B cell (primary cell): ENCODE data around the gene STAB1. TPM values are rescaled to one million over a fixed set of nuclear protein-coding genes. Genes with fewer than 3 reads are reported as not detected.
A peak's percentile ranks its signal among the peaks of the same experiment; 100 is the strongest.

Experiments used
- ATAC-seq: fragments of 200-7000 bp; cut with Tn5 transposase; one replicate; pipeline ENCODE4 v1.10.0; 2021; ENCODE audit warnings: low read depth, mild to moderate bottlenecking, moderate number of reproducible peaks, moderate library complexity
- CTCF ChIA-PET: fragments of 350-600 bp; sonication (Branson Sonifier 250); formaldehyde crosslinking; loops from one replicate; lab custom pipeline; 2021; ENCODE audit warnings: antibody characterized with exemption, inconsistent platforms; lab: Charles Lee
- POLR2A ChIA-PET: fragments of 350-600 bp; sonication (Branson Sonifier 250); formaldehyde crosslinking; loops from one replicate; lab custom pipeline; 2021; ENCODE audit warnings: antibody characterized with exemption; lab: Charles Lee
- DNase-seq: peaks from one replicate; pipeline ENCODE4 v3.0.0; 2013
- H2AFZ ChIP-seq: 2 replicates; pipeline ENCODE4 v1.6.1; 2012; ENCODE audit warnings: mild to moderate bottlenecking, low read depth, low read length; ENCODE audit not compliant: insufficient read depth, poor library complexity, severe bottlenecking
- H3K27ac ChIP-seq, 2 donors: 1 replicate in 1 of 2; 2 replicates in 1 of 2; pipeline ENCODE4 v1.5.1; 2012 to 2013; ENCODE audit warnings: low read length in 2 of 2, mild to moderate bottlenecking in 2 of 2, moderate library complexity in 1 of 2
- H3K27me3 ChIP-seq, 4 experiments: fragments of 200-600 bp in 1 of 4; sonication (generic) in 1 of 4; replicated peaks in 1 of 4; 1 replicate in 2 of 4; 2 replicates in 2 of 4; pipeline versions ENCODE4 v1.6.1 to v1.7.0; 2013 to 2016; ENCODE audit warnings: low read length in 3 of 4, mild to moderate bottlenecking in 2 of 4, mixed read lengths in 1 of 4, moderate library complexity in 1 of 4; ENCODE audit not compliant: insufficient read depth in 4 of 4, control insufficient read depth in 3 of 4; ENCODE audit errors: control extremely low read depth in 1 of 4
- H3K36me3 ChIP-seq, 2 experiments: replicated peaks in 1 of 2; 1 replicate in 1 of 2; 2 replicates in 1 of 2; pipeline versions ENCODE4 v1.6.1 to v1.7.1; 2013; ENCODE audit warnings: low read length in 1 of 2; ENCODE audit not compliant: insufficient read depth in 2 of 2, control insufficient read depth in 1 of 2; ENCODE audit errors: control extremely low read depth in 1 of 2, extremely low read depth in 1 of 2
- H3K4me1 ChIP-seq, 2 donors: fragments of 200-600 bp in 1 of 2; sonication (generic) in 1 of 2; 1 replicate in 1 of 2; 2 replicates in 1 of 2; pipeline versions ENCODE4 v1.5.1 to v1.6.1; 2013 to 2017; ENCODE audit warnings: low read length in 2 of 2; ENCODE audit not compliant: control insufficient read depth in 2 of 2, insufficient read depth in 2 of 2
- H3K4me2 ChIP-seq: replicated peaks from 2 replicates; pipeline ENCODE3; 2012; ENCODE audit warnings: mild to moderate bottlenecking, low read depth, low read length; ENCODE audit not compliant: poor library complexity, severe bottlenecking
- H3K4me3 ChIP-seq, 5 experiments: fragments of 200-600 bp in 1 of 5; sonication (generic) in 1 of 5; 1 replicate in 3 of 5; 2 replicates in 2 of 5; pipeline versions ENCODE4 v1.5.1 to v1.7.0; 2011 to 2016; ENCODE audit warnings: low read length in 4 of 5, mild to moderate bottlenecking in 4 of 5, low read depth in 2 of 5, control low read depth in 1 of 5, moderate library complexity in 1 of 5; ENCODE audit not compliant: insufficient read depth in 1 of 5; ENCODE audit errors: control extremely low read depth in 1 of 5, extremely low read depth in 1 of 5
- H3K79me2 ChIP-seq: fragments of 200-600 bp; sonication (generic); one replicate; pipeline ENCODE4 v1.6.0; 2016; ENCODE audit warnings: low read length; ENCODE audit not compliant: control insufficient read depth, insufficient read depth
- H3K9ac ChIP-seq: fragments of 200-600 bp; sonication (generic); 2 replicates; pipeline ENCODE4 v1.6.1; 2017; ENCODE audit warnings: mild to moderate bottlenecking, low read length, moderate library complexity
- H3K9me3 ChIP-seq, 3 donors: one replicate each; pipeline versions ENCODE4 v1.6.1 to v1.7.1; 2013; ENCODE audit warnings: low read length in 2 of 3; ENCODE audit not compliant: control insufficient read depth in 2 of 3, insufficient read depth in 1 of 3; ENCODE audit errors: control extremely low read depth in 1 of 3
- H4K20me1 ChIP-seq: 2 replicates; pipeline ENCODE4 v1.6.0; 2012; ENCODE audit warnings: mild to moderate bottlenecking, low read length; ENCODE audit not compliant: insufficient read depth, control insufficient read depth, poor library complexity, severe bottlenecking
- H3K27ac Mint-ChIP-seq: one replicate; pipeline ENCODE4 v1.8.0; 2021; ENCODE audit warnings: mixed read lengths
- H3K27me3 Mint-ChIP-seq: one replicate; pipeline ENCODE4 v1.8.0; 2021; ENCODE audit warnings: mixed read lengths
- H3K4me1 Mint-ChIP-seq: one replicate; pipeline ENCODE4 v1.8.0; 2021; ENCODE audit warnings: mixed read lengths
- H3K4me3 Mint-ChIP-seq: one replicate; pipeline ENCODE4 v1.8.0; 2021; ENCODE audit warnings: mixed read lengths
- H3K9me3 Mint-ChIP-seq: one replicate; pipeline ENCODE4 v1.8.0; 2022; ENCODE audit warnings: mixed read lengths; ENCODE audit not compliant: insufficient read depth
- EZH2 ChIP-seq: IDR thresholded peaks from 2 replicates; pipeline ENCODE4 v1.6.1; 2012; ENCODE audit warnings: borderline replicate concordance, low read depth, mild to moderate bottlenecking, moderate library complexity, low read length; ENCODE audit not compliant: insufficient read depth, poor library complexity, severe bottlenecking
- WGBS: methylation state at CpG from one replicate; pipeline ENCODE4 v1.1.5; 2013; ENCODE audit warnings: missing lambda C conversion rate; ENCODE audit not compliant: insufficient coverage; 5-methylcytosine and 5-hydroxymethylcytosine counted together
- intact Hi-C: fragments of 100-400 bp; cut with micrococcal nuclease; formaldehyde crosslinking; loops from one replicate; pipeline ENCODE4 v1.10.0; 2022
- polyA plus RNA-seq: library from polyadenylated mRNA; depleted of rRNA; stranded (reverse); fragments of >200 nt; gene quantifications from 2 replicates; pipeline ENCODE4 v1.2.3, GENCODE V29; 2012
- total RNA-seq, 2 donors: library from RNA; stranded (reverse); fragments of 120-200 nt in 1 of 2; gene quantifications; 1 replicate in 1 of 2; 2 replicates in 1 of 2; pipeline versions ENCODE4 v1.2.3 to v1.2.4, GENCODE V29; 2013 to 2022
- TF ChIP-seq, protein P1 (sequence below): fragments of 200-600 bp; IDR thresholded peaks from one replicate; pipeline ENCODE4 v1.8.0; 2022; ENCODE audit warnings: antibody characterized with exemption, mild to moderate bottlenecking

Gene STAB1
- total and polyA plus RNA-seq, 2 donors (not counting 1 experiment from before 2014, with no cell fraction given): 3.8 to 4.5 TPM

DNA sequence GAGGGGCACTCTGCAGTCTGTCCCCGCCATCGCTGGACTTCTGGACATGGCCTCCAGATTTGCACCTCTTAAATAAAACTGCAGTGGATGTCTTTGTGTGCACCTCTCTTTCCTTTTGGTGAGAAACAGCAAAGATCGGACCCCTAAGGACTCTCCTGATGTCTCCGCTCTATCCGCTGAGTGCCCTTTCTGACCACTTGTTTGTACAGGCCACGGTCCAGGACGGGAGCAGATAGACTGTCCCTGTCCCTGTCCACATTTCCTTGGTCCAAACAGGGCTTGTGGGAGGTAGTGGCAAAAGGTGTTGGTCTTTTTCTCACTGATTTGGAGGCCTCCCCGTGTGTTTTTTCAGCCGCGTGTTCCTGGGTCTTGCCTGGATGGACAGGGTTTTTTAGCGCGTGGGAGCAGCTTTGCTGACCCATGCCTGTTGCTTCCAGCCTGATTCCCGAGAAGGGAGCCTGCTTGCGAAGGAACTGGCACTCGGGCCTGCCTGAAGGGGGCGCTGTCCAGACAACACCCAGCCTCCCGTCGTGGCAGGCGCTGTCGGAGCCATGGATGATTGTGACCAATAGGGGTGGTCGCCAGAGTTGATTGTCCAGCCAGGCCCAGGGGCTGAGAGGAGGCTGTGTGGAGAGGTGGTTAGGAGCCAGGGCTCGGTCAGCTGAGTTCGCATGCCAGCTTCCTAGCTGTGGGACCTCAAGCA, 13.2 kb upstream of the STAB1 start:
- H3K4me3 Mint-ChIP-seq: no peak overlapping the region
- ATAC-seq (no peak), DNase-seq (no peak)
- intact Hi-C loops: no loop called here
- TF ChIP-seq EZH2: no peak
- TF ChIP-seq, protein P1, sequence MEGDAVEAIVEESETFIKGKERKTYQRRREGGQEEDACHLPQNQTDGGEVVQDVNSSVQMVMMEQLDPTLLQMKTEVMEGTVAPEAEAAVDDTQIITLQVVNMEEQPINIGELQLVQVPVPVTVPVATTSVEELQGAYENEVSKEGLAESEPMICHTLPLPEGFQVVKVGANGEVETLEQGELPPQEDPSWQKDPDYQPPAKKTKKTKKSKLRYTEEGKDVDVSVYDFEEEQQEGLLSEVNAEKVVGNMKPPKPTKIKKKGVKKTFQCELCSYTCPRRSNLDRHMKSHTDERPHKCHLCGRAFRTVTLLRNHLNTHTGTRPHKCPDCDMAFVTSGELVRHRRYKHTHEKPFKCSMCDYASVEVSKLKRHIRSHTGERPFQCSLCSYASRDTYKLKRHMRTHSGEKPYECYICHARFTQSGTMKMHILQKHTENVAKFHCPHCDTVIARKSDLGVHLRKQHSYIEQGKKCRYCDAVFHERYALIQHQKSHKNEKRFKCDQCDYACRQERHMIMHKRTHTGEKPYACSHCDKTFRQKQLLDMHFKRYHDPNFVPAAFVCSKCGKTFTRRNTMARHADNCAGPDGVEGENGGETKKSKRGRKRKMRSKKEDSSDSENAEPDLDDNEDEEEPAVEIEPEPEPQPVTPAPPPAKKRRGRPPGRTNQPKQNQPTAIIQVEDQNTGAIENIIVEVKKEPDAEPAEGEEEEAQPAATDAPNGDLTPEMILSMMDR: peak; percentile 37
- Histone ChIP-seq H3K9me3 (no peaks in the 10 kb centered on the region), H3K27ac (no peak overlapping the region), H2AFZ (no peak overlapping the region), H4K20me1 (no peaks in the 10 kb centered on the region), H3K27me3 (no peaks in the 10 kb centered on the region), H3K4me1 (no peaks in the 10 kb centered on the region), H3K9ac (no peak overlapping the region), H3K4me2 (no peak overlapping the region), H3K4me3 (no peak overlapping the region), H3K36me3 (peaks cover 2 to 71% of the 10 kb centered on the region in 2 experiments), H3K79me2 (no peaks in the 10 kb centered on the region)
- no peaks in the 10 kb centered on the region for H3K9me3 Mint-ChIP-seq
- no peaks in the 10 kb centered on the region for H3K27me3 Mint-ChIP-seq
- H3K4me1 Mint-ChIP-seq: no peaks in the 10 kb centered on the region
- ChIA-PET POLR2A (no interaction called here), CTCF (interaction anchor here (0.6 kb wide), 1 partner anchor 195 kb away, joined by 3 read pairs; no protein-coding TSS in a partner anchor)
- 95% methylated on average over 20 of the region's 23 CpGs for WGBS
- no peak overlapping the region for H3K27ac Mint-ChIP-seq

DNA sequence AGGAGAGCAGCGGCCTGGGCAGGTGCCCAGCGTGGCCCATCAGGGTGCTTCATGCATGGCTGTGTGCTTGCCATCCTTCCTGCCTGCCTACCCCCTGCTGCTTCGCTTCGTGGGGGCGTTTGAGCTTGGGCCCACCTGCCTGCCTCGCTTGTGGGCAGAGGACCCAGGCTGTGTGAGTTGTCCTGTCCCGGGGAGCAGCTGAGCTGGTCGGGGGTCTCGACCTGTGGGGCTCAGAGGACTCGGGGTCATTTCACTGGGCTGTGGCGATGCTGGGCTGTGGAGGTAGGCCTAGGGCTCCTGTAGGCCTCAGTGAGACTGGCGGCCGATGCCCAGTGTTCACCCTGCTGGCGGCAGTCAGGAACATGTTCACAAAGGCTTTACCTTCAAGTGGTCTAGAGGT, 12.1 kb upstream of the STAB1 start:
- no peak overlapping the region for H3K4me3 ChIP-seq
- no peaks in the 10 kb centered on the region for H3K9me3 Mint-ChIP-seq
- H3K4me1 Mint-ChIP-seq: no peaks in the 10 kb centered on the region
- no peak overlapping the region for H3K9ac ChIP-seq
- H3K27ac ChIP-seq: no peak overlapping the region
- no peak overlapping the region for H3K4me3 Mint-ChIP-seq
- intact Hi-C loops: no loop called here
- H3K9me3 ChIP-seq: no peaks in the 10 kb centered on the region
- TF ChIP-seq EZH2: no peak
- TF ChIP-seq, protein P1: no peak
- DNase-seq: no peak
- H4K20me1 ChIP-seq: no peaks in the 10 kb centered on the region
- ATAC-seq: no peak
- no peaks in the 10 kb centered on the region for H3K27me3 Mint-ChIP-seq
- H3K27me3 ChIP-seq: no peaks in the 10 kb centered on the region
- WGBS: 91% methylated on average over 14 of the region's 14 CpGs
- H3K36me3 ChIP-seq: peaks cover 2 to 68% of the 10 kb centered on the region in 2 experiments
- no peak overlapping the region for H2AFZ ChIP-seq
- H3K4me2 ChIP-seq: no peak overlapping the region
- ChIA-PET POLR2A (no interaction called here), CTCF (no interaction called here)
- no peaks in the 10 kb centered on the region for H3K4me1 ChIP-seq
- H3K27ac Mint-ChIP-seq: no peak overlapping the region
- no peaks in the 10 kb centered on the region for H3K79me2 ChIP-seq
